PC-9 (cell line): ENCODE results near the gene DIP2C. TPM values are rescaled to one million over a fixed set of nuclear protein-coding genes. Genes with fewer than 3 reads are reported as not detected.

Source experiments
- BruUV-seq: library from RNA; stranded (reverse); fragments of 400-500 nt; replicated peaks from 2 replicates; lab custom pipeline; 2021; lab: Mats Ljungman, UMichigan
- CTCF ChIA-PET: fragments of 300-600 bp; sonication (Branson Sonifier 250); formaldehyde crosslinking; loops from one replicate; lab custom pipeline; 2022; ENCODE audit warnings: antibody characterized with exemption; lab: Charles Lee
- POLR2A ChIA-PET: fragments of 300-600 bp; sonication (Branson Sonifier 250); formaldehyde crosslinking; loops from one replicate; lab custom pipeline; 2022; ENCODE audit warnings: antibody characterized with exemption; ENCODE audit not compliant: unreplicated experiment; lab: Charles Lee
- DNase-seq, 2 experiments: peaks; one replicate each; pipeline versions ENCODE4 v3.0.0 to v3.0.0-alpha.2; 2015 to 2022; ENCODE audit warnings: mixed read lengths in 1 of 2
- H2AFZ ChIP-seq: fragments of 200-600 bp; sonication (generic); 2 replicates; pipeline ENCODE4 v1.8.1; 2017; ENCODE audit warnings: antibody characterized with exemption
- H3F3A ChIP-seq: fragments of 200-600 bp; sonication (generic); 2 replicates; pipeline ENCODE4 v1.8.1; 2017; ENCODE audit warnings: antibody characterized with exemption, mild to moderate bottlenecking, low read depth; ENCODE audit not compliant: insufficient read depth
- H3K27ac ChIP-seq: fragments of 200-600 bp; sonication (generic); 2 replicates; pipeline ENCODE4 v1.6.1; 2016; ENCODE audit warnings: mixed run types
- H3K27me3 ChIP-seq: fragments of 200-600 bp; sonication (generic); 2 replicates; pipeline ENCODE4 v1.6.1; 2016; ENCODE audit warnings: low read depth, mixed run types; ENCODE audit not compliant: insufficient read depth
- H3K36me3 ChIP-seq: fragments of 200-600 bp; sonication (generic); 2 replicates; pipeline ENCODE4 v1.6.1; 2016; ENCODE audit warnings: low read depth, mixed run types
- H3K4me1 ChIP-seq: fragments of 200-600 bp; sonication (generic); replicated peaks from 2 replicates; pipeline ENCODE4 v1.6.1; 2016; ENCODE audit warnings: mixed run types; ENCODE audit not compliant: insufficient read depth
- H3K4me2 ChIP-seq: fragments of 200-600 bp; sonication (generic); 2 replicates; pipeline ENCODE4 v1.6.1; 2017; ENCODE audit warnings: mixed run types
- H3K4me3 ChIP-seq: fragments of 200-600 bp; sonication (generic); 2 replicates; pipeline ENCODE4 v1.6.1; 2016; ENCODE audit warnings: mixed run types
- H3K79me2 ChIP-seq: fragments of 200-600 bp; sonication (generic); 2 replicates; pipeline ENCODE4 v1.6.1; 2017; ENCODE audit warnings: low read depth, mixed run types
- H3K9me2 ChIP-seq: fragments of 200-600 bp; sonication (generic); 2 replicates; pipeline ENCODE4 v1.8.1; 2017; ENCODE audit warnings: mild to moderate bottlenecking; ENCODE audit not compliant: insufficient read depth
- H3K9me3 ChIP-seq: fragments of 200-600 bp; sonication (generic); 2 replicates; pipeline ENCODE4 v1.8.1; 2016; ENCODE audit warnings: low read depth; ENCODE audit not compliant: insufficient read depth
- H4K20me1 ChIP-seq: fragments of 200-600 bp; sonication (generic); 2 replicates; pipeline ENCODE4 v1.8.1; 2017; ENCODE audit not compliant: insufficient read depth
- CTCF ChIP-seq: fragments of 200-600 bp; sonication (generic); conservative IDR thresholded peaks from 2 replicates; pipeline ENCODE4 v1.6.1; 2017; ENCODE audit warnings: mixed run types, antibody characterized with exemption, mild to moderate bottlenecking, moderate library complexity
- EZH2 ChIP-seq: fragments of 200-600 bp; sonication (generic); IDR thresholded peaks from 2 replicates; pipeline ENCODE4 v1.8.0; 2017; ENCODE audit warnings: antibody characterized with exemption, low read depth
- intact Hi-C: fragments of 100-400 bp; cut with micrococcal nuclease; formaldehyde crosslinking; loops from one replicate; pipeline ENCODE4 v1.10.0; 2022; ENCODE audit not compliant: unreplicated experiment
- total RNA-seq: library from RNA; stranded (reverse); gene quantifications from 2 replicates; pipeline ENCODE4 v1.2.3, GENCODE V29; 2021

The DIP2C gene
- total RNA-seq, 1 experiment from 2014 or later, result 0.83 TPM

- Histone ChIP-seq H3K4me3 (no peak overlapping the region), H4K20me1 (no peaks in the 10 kb centered on the region), H3K9me2 (no peaks in the 10 kb centered on the region), H3K9me3 (no peaks in the 10 kb centered on the region), H3K79me2 (no peaks in the 10 kb centered on the region), H3F3A (no peaks in the 10 kb centered on the region), H3K36me3 (no peaks in the 10 kb centered on the region), H3K4me2 (no peak overlapping the region), H3K4me1 (no peaks in the 10 kb centered on the region), H3K27me3 (peaks cover 40% of the 10 kb centered on the region), H3K27ac (no peak overlapping the region), H2AFZ (no peak overlapping the region)
- ChIA-PET POLR2A (no interaction called here), CTCF (no interaction called here)
- no peak for DNase-seq
- intact Hi-C loops, result no loop called here
- no TSS peak for BruUV-seq
- TF ChIP-seq EZH2 (no peak), CTCF (no peak)
These were observed 300.1 kb downstream of the DIP2C start for GRCh38 chr10:389261-389790.

GRCh38 chr10:388661-389045, 300.8 kb downstream of the DIP2C start:
- intact Hi-C loops, result no loop called here

GRCh38 chr10:387909-388660, 301.4 kb downstream of the DIP2C start:
- no peaks in the 10 kb centered on the region for H3K4me1 ChIP-seq
- H3K4me2 ChIP-seq, result no peak overlapping the region
- no peak for DNase-seq
- H3K4me3 ChIP-seq, result no peak overlapping the region
- H3K27me3 ChIP-seq, result peaks cover 43% of the 10 kb centered on the region
- H3F3A ChIP-seq, result no peaks in the 10 kb centered on the region
- no peak for TF ChIP-seq CTCF
- TF ChIP-seq EZH2, result no peak
- H3K36me3 ChIP-seq, result no peaks in the 10 kb centered on the region
- H3K9me3 ChIP-seq, result no peaks in the 10 kb centered on the region
- ChIA-PET POLR2A (no interaction called here), CTCF (no interaction called here)
- no peaks in the 10 kb centered on the region for H4K20me1 ChIP-seq
- no peaks in the 10 kb centered on the region for H3K79me2 ChIP-seq
- intact Hi-C loops, result no loop called here
- H3K9me2 ChIP-seq, result no peaks in the 10 kb centered on the region
- no TSS peak for BruUV-seq
- no peak overlapping the region for H2AFZ ChIP-seq
- H3K27ac ChIP-seq, result no peak overlapping the region

More at GRCh38 chr10:388661-389045, 300.8 kb downstream of the DIP2C start:
- Histone ChIP-seq H3K9me3 (no peaks in the 10 kb centered on the region), H2AFZ (no peak overlapping the region), H3K27ac (no peak overlapping the region), H3K27me3 (peaks cover 40% of the 10 kb centered on the region), H4K20me1 (no peaks in the 10 kb centered on the region), H3K9me2 (no peaks in the 10 kb centered on the region), H3K4me3 (no peak overlapping the region), H3K36me3 (no peaks in the 10 kb centered on the region), H3K79me2 (no peaks in the 10 kb centered on the region), H3K4me2 (no peak overlapping the region), H3F3A (no peaks in the 10 kb centered on the region), H3K4me1 (no peaks in the 10 kb centered on the region)
- no TSS peak for BruUV-seq
- no peak for DNase-seq
- TF ChIP-seq CTCF (no peak), EZH2 (no peak)
- ChIA-PET POLR2A (no interaction called here), CTCF (no interaction called here)
